Stimulated activated CD4-positive, alpha-beta T cell treated with anti-CD3 and anti-CD28 coated beads, Interleukin-4, amount 100 ng/mL, for 4 hours (primary cell): ENCODE results near the gene SIRT3.
"Not testable (repeated sequence)": the region's sequence is repeated elsewhere in the genome, so short reads cannot be mapped to it uniquely, and the experiment has no call there.

Experiments used
- DNase-seq, 2 experiments: peaks; one replicate each; pipeline ENCODE4 v3.0.0-alpha.2; 2020

SIRT3 gene

GRCh38 chr11:238346-238745 is 2.2 kb upstream of the SIRT3 start:
- DNase-seq = not testable (repeated sequence)

GRCh38 chr11:236774-237767 is 929 bp upstream of the SIRT3 start, which contains the start of gene PSMD13:
PSMD13 (plus strand) TSS chr11:236976; CDS start chr11:237050, 74 bp downstream.
- peak; percentile 82 to 87 for DNase-seq

GRCh38 chr11:235609-235996 is 539 bp downstream of the SIRT3 start:
- DNase-seq = peak in 1 of 2 experiments; percentile 79

GRCh38 chr11:235180-235579 is 962 bp downstream of the SIRT3 start:
- no peak for DNase-seq

- DNase-seq = no peak
Measured at GRCh38 chr11:232783-233565, 3.2 kb downstream of the SIRT3 start.

GRCh38 chr11:230431-230830 is 5.7 kb downstream of the SIRT3 start:
- no peak for DNase-seq

- DNase-seq = no peak
Measured at GRCh38 chr11:227824-228379, 8.2 kb downstream of the SIRT3 start.

- DNase-seq = no peak
Measured at GRCh38 chr11:225734-226453, 10.2 kb downstream of the SIRT3 start.

- no peak for DNase-seq
Measured at GRCh38 chr11:224424-224823, 11.7 kb downstream of the SIRT3 start.

- no peak for DNase-seq
Measured at GRCh38 chr11:223884-224283, 12.3 kb downstream of the SIRT3 start.

GRCh38 chr11:223026-223789 is 12.9 kb downstream of the SIRT3 start:
- DNase-seq = no peak

GRCh38 chr11:221998-222789 is 13.9 kb downstream of the SIRT3 start:
- DNase-seq = no peak

- DNase-seq = no peak
Measured at GRCh38 chr11:221539-221938, 14.6 kb downstream of the SIRT3 start.

- DNase-seq = not testable (repeated sequence)
Measured at GRCh38 chr11:220641-221215, 15.4 kb downstream of the SIRT3 start.

- DNase-seq = no peak
Measured at GRCh38 chr11:218815-219593, 17.1 kb downstream of the SIRT3 start.

GRCh38 chr11:217704-218103 is 18.4 kb downstream of the SIRT3 start:
- DNase-seq = peak in 1 of 2 experiments; percentile 29

- DNase-seq = no peak
Measured at GRCh38 chr11:216081-216974, 19.8 kb downstream of the SIRT3 start.

GRCh38 chr11:215581-216037 is 20.5 kb downstream of the SIRT3 start:
- DNase-seq = no peak

GRCh38 chr11:214083-214482 is 22.1 kb downstream of the SIRT3 start:
- DNase-seq = no peak
